Chondrocyte (in vitro differentiated cells): ENCODE results near the gene AKR7A3. TPM values are rescaled to one million over a fixed set of nuclear protein-coding genes. Genes with fewer than 3 reads are reported as not detected.
"Not testable (repeated sequence)": the region's sequence is repeated elsewhere in the genome, so short reads cannot be mapped to it uniquely, and the experiment has no call there.

Experiments
- DNase-seq: peaks from one replicate; pipeline ENCODE4 v3.0.0; 2021; ENCODE audit warnings: mixed read lengths, low spot score
- H3K27ac Mint-ChIP-seq: one replicate; pipeline ENCODE4 v1.8.0; 2021; ENCODE audit warnings: mild to moderate bottlenecking, moderate library complexity, mixed read lengths; ENCODE audit not compliant: unreplicated experiment
- H3K27me3 Mint-ChIP-seq: 2 replicates; pipeline ENCODE4 v1.8.0; 2021; ENCODE audit warnings: low read depth, mixed read lengths
- H3K36me3 Mint-ChIP-seq: 2 replicates; pipeline ENCODE4 v1.8.0; 2021; ENCODE audit warnings: low read depth, mixed read lengths
- H3K4me1 Mint-ChIP-seq: 2 replicates; pipeline ENCODE4 v1.8.0; 2021; ENCODE audit warnings: low read depth, mild to moderate bottlenecking, mixed read lengths
- H3K4me3 Mint-ChIP-seq: one replicate; pipeline ENCODE4 v1.8.0; 2021; ENCODE audit warnings: mild to moderate bottlenecking, moderate library complexity, mixed read lengths; ENCODE audit not compliant: unreplicated experiment
- H3K9me3 Mint-ChIP-seq: 2 replicates; pipeline ENCODE4 v1.8.0; 2021; ENCODE audit warnings: low read depth, mixed read lengths
- CTCF ChIP-seq: fragments of 200-600 bp; sonication (generic); IDR thresholded peaks from 2 replicates; pipeline ENCODE4 v1.5.0; 2021; ENCODE audit warnings: antibody characterized with exemption, mild to moderate bottlenecking, moderate library complexity
- total RNA-seq: library from RNA; stranded (reverse); gene quantifications from 3 replicates; pipeline ENCODE4 v1.2.1, GENCODE V29; 2021

Gene AKR7A3
- total RNA-seq, 1 donor from 2014 or later, result 0.45 TPM

- H3K9me3 Mint-ChIP-seq, result no peaks in the 10 kb centered on the region
These were observed 16.5 kb downstream of the AKR7A3 start for GRCh38 chr1:19272064-19272463.

GRCh38 chr1:19270343-19270730 is 18.2 kb downstream of the AKR7A3 start:
- H3K27ac Mint-ChIP-seq, H3K27me3 Mint-ChIP-seq, H3K4me1 Mint-ChIP-seq, H3K4me3 Mint-ChIP-seq, H3K36me3 Mint-ChIP-seq, H3K9me3 Mint-ChIP-seq: not testable (repeated sequence)
- peak; percentile 56 for DNase-seq

More at GRCh38 chr1:19272064-19272463, 16.5 kb downstream of the AKR7A3 start:
- TF ChIP-seq CTCF, result no peak
- H3K36me3 Mint-ChIP-seq, result peaks cover 2% of the 10 kb centered on the region
- DNase-seq, result no peak
- no peaks in the 10 kb centered on the region for H3K27me3 Mint-ChIP-seq
- H3K27ac Mint-ChIP-seq, result no peak overlapping the region
- no peaks in the 10 kb centered on the region for H3K4me1 Mint-ChIP-seq
- no peak overlapping the region for H3K4me3 Mint-ChIP-seq

- not testable (repeated sequence) for H3K36me3 Mint-ChIP-seq, H3K9me3 Mint-ChIP-seq, H3K4me1 Mint-ChIP-seq, DNase-seq, H3K27me3 Mint-ChIP-seq, H3K27ac Mint-ChIP-seq, H3K4me3 Mint-ChIP-seq
- peak; percentile 10 for TF ChIP-seq CTCF
These were observed 18.9 kb downstream of the AKR7A3 start for GRCh38 chr1:19269427-19270342.

- Mint-ChIP-seq H3K27me3 (no peaks in the 10 kb centered on the region), H3K4me1 (no peaks in the 10 kb centered on the region), H3K4me3 (no peak overlapping the region), H3K36me3 (no peaks in the 10 kb centered on the region), H3K9me3 (no peaks in the 10 kb centered on the region), H3K27ac (no peak overlapping the region)
- no peak for TF ChIP-seq CTCF
- DNase-seq, result peak; percentile 73
These were observed 20.1 kb downstream of the AKR7A3 start for GRCh38 chr1:19268445-19268844.

GRCh38 chr1:19262744-19263143 is 25.8 kb downstream of the AKR7A3 start:
- Mint-ChIP-seq H3K27ac (no peak overlapping the region), H3K4me1 (no peaks in the 10 kb centered on the region), H3K36me3 (peaks cover 5% of the 10 kb centered on the region), H3K9me3 (no peaks in the 10 kb centered on the region), H3K4me3 (no peak overlapping the region), H3K27me3 (no peaks in the 10 kb centered on the region)
- DNase-seq, result no peak
- TF ChIP-seq CTCF, result no peak

GRCh38 chr1:19262047-19262446 is 26.5 kb downstream of the AKR7A3 start:
- TF ChIP-seq CTCF, result no peak
- no peak overlapping the region for H3K4me3 Mint-ChIP-seq
- no peaks in the 10 kb centered on the region for H3K27me3 Mint-ChIP-seq
- no peak for DNase-seq
- peaks cover 8% of the 10 kb centered on the region for H3K36me3 Mint-ChIP-seq
- H3K9me3 Mint-ChIP-seq, result no peaks in the 10 kb centered on the region
- no peak overlapping the region for H3K27ac Mint-ChIP-seq
- H3K4me1 Mint-ChIP-seq, result no peaks in the 10 kb centered on the region
